SHP77 treated with DMSO at 0.1 percent for 48 hours (cell line): ENCODE data around the gene STOM.
"Not testable (repeated sequence)": the region's sequence is repeated elsewhere in the genome, so short reads cannot be mapped to it uniquely, and the experiment has no call there.

Experiments
- DNase-seq: peaks from one replicate; lab custom pipeline; 2025; lab: John Stamatoyannopoulos, UW

STOM gene

GRCh38 chr9:121369595-121370265 lies at the start of gene STOM:
Gene STOM (minus strand): TSS chr9:121370250. CDS start chr9:121370187, 63 bp downstream.
- no peak for DNase-seq

GRCh38 chr9:121411993-121412392 lies 41.9 kb upstream of the STOM start:
- no peak for DNase-seq

- no peak for DNase-seq
Measured at GRCh38 chr9:121405899-121406298, 35.8 kb upstream of the STOM start.

GRCh38 chr9:121404906-121405305 lies 34.9 kb upstream of the STOM start:
- DNase-seq: no peak

GRCh38 chr9:121399883-121400607 lies 30.0 kb upstream of the STOM start:
- peak; percentile 29 for DNase-seq

- DNase-seq: no peak
Measured at GRCh38 chr9:121399126-121399882, 29.3 kb upstream of the STOM start.

GRCh38 chr9:121398374-121398773 lies 28.3 kb upstream of the STOM start:
- no peak for DNase-seq

- DNase-seq: not testable (repeated sequence)
Measured at GRCh38 chr9:121397277-121397676, 27.2 kb upstream of the STOM start.

GRCh38 chr9:121395558-121395957 lies 25.5 kb upstream of the STOM start:
- DNase-seq: no peak

GRCh38 chr9:121394292-121394691 lies 24.2 kb upstream of the STOM start:
- no peak for DNase-seq

GRCh38 chr9:121393318-121393717 lies 23.3 kb upstream of the STOM start:
- DNase-seq: no peak

GRCh38 chr9:121390372-121390771 lies 20.3 kb upstream of the STOM start:
- DNase-seq: no peak

GRCh38 chr9:121388140-121388905 lies 18.3 kb upstream of the STOM start:
- no peak for DNase-seq

- no peak for DNase-seq
Measured at GRCh38 chr9:121386442-121387175, 16.6 kb upstream of the STOM start.

- no peak for DNase-seq
Measured at GRCh38 chr9:121383715-121384114, 13.7 kb upstream of the STOM start.

GRCh38 chr9:121380846-121381245 lies 10.8 kb upstream of the STOM start:
- no peak for DNase-seq

- DNase-seq: no peak
Measured at GRCh38 chr9:121376214-121376830, 6.3 kb upstream of the STOM start.

GRCh38 chr9:121373011-121373729 lies 3.1 kb upstream of the STOM start:
- DNase-seq: no peak

GRCh38 chr9:121372239-121373010 lies 2.4 kb upstream of the STOM start:
- DNase-seq: no peak
